GM12872 (cell line): ENCODE measurements around the gene NPR1.
A peak's percentile ranks its signal among the peaks of the same experiment; 100 is the strongest.

Experiments used
- TF ChIP-seq, protein P1 (sequence below): IDR thresholded peaks from 3 replicates; pipeline ENCODE4 v1.5.1; 2011; ENCODE audit warnings: low read depth, mild to moderate bottlenecking, low read length, moderate library complexity; ENCODE audit not compliant: insufficient read depth

Gene NPR1

DNA sequence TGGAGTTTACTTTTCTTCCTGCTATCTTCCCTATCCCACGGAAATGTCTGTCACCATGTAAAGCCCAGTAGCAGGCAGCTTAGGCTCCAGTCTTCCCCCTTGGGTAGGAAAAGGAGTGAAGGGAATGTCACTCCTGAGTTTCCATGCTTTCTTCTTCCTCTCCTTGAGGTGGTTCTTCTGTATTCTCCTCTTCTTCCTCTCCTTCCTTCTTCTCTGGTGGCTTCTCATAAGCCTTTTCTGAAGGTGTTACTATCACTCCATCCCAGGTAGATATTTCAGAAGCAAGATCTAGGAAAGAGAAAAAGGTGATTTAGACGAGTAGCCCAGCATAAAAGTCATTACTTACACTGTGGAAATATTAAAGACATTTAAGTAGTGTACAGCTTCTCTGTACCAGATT, 16.2 kb upstream of the NPR1 start:
- TF ChIP-seq, protein P1, sequence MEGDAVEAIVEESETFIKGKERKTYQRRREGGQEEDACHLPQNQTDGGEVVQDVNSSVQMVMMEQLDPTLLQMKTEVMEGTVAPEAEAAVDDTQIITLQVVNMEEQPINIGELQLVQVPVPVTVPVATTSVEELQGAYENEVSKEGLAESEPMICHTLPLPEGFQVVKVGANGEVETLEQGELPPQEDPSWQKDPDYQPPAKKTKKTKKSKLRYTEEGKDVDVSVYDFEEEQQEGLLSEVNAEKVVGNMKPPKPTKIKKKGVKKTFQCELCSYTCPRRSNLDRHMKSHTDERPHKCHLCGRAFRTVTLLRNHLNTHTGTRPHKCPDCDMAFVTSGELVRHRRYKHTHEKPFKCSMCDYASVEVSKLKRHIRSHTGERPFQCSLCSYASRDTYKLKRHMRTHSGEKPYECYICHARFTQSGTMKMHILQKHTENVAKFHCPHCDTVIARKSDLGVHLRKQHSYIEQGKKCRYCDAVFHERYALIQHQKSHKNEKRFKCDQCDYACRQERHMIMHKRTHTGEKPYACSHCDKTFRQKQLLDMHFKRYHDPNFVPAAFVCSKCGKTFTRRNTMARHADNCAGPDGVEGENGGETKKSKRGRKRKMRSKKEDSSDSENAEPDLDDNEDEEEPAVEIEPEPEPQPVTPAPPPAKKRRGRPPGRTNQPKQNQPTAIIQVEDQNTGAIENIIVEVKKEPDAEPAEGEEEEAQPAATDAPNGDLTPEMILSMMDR: no peak

DNA sequence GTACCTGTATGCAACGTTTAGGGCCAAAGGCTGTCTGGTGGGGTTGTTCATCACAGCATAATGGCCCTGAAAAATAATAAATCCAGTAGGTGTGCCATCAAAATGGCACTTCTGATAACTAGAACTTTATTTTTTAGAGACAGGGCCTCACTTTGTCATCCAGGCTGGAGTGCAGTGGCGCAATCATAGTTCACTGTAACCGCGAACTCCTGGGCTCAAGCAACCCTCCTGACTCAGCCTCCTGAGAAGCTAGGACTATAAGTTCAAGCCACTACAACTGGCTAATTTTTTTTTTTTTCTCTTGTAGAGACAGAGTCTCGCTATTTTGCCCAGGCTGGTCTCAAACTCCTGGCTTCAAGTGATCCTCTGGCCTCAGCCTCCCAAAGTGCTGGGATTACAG, 15.3 kb upstream of the NPR1 start:
- TF ChIP-seq, protein P1: no peak

GRCh38 chr1:153667439-153667838, 11.0 kb upstream of the NPR1 start:
- TF ChIP-seq, protein P1: no peak

- TF ChIP-seq, protein P1: no peak
These were observed 8.9 kb upstream of the NPR1 start for GRCh38 chr1:153669606-153670005.

- TF ChIP-seq, protein P1: no peak
These were observed 8.1 kb upstream of the NPR1 start for GRCh38 chr1:153670257-153670858.

DNA sequence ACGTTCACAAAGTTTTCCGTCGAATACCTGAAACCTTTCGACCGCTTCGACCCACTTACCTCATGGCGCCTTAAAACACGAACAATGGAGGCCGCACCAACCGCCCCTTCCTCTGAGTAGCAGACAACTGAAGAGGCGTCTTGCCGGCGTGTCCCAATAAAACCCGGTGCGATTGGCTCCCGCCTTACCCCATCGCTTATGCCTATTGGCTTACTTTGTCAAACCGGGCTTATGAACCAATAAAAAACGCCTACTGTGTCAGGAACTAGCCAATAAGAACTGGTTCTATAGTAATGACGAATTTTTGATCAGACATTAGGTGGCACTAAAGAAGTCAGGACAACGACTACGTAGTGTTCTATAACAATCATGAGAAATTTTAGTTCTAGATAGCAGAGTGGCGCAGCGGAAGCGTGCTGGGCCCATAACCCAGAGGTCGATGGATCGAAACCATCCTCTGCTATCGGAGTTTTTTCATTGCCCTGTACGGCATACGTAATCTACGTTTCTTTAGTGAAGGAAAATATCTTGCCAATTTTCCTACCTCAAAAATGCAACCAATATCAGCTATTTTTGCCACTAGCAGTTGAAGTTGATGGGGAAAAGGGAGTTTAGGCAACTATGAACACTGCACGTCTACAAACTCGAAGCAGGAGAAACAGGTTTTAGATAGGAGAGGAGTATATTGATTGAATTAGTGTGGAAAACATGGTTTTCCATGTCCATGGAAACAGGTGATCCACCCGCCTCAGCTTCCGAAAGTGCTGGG, 7.4 kb upstream of the NPR1 start, which contains the start of gene ILF2:
TSS of gene ILF2 (minus strand) at position 135 of the 769 bp plus-strand sequence. CDS start at position 64, 71 bp downstream.
- TF ChIP-seq, protein P1: peak; percentile 24; the same call in 1 of the 3 replicates

DNA sequence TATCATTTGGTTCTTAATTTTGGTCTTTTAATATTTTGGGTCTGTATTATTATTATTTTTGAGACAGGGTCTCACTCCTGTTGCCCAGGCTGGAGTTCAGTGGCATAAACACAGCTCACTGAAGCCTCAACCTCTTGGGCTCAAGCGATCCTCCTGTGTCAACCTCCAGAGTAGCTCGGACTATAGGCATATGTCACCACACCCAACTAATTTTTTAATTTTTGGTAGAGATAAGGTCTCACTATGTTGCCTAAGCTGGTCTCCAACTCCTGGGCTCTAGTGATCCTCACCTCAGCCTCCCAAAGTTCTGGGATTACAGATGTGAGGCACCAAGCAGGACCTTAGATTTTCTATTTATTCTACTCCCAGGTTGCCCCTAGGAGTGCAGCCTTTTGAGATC, 5.0 kb upstream of the NPR1 start:
- TF ChIP-seq, protein P1: no peak
